ENCODE measurements around the gene TRAF1.

GRCh38 chr9:120946259-120946658 is 19.7 kb upstream of the TRAF1 start:
- TF ChIP-seq CTCF (IDR thresholded peaks at IDR 0.05), result no peak
- TF ChIP-seq POLR2A (IDR thresholded peaks at IDR 0.05), result no peak
- TF ChIP-seq EP300 (IDR thresholded peaks at IDR 0.05), result no peak
- no peak for TF ChIP-seq POLR2AphosphoS5 (IDR thresholded peaks at IDR 0.05)
